HEK293T (cell line): Measurements from ENCODE around the gene PRSS57.

Source experiments
- BHLHE40 ChIP-seq: fragments of 450-650 bp; IDR thresholded peaks from 2 replicates; pipeline ENCODE4 v1.6.1; 2016; ENCODE audit warnings: mild to moderate bottlenecking, moderate library complexity, borderline replicate concordance
- CTBP1 ChIP-seq: fragments of 450-650 bp; IDR thresholded peaks from 2 replicates; pipeline ENCODE4 v1.6.1; 2016; ENCODE audit warnings: borderline replicate concordance
- ELF4 ChIP-seq: fragments of 450-650 bp; IDR thresholded peaks from 2 replicates; pipeline ENCODE4 v1.6.1; 2017; ENCODE audit warnings: antibody characterized with exemption
- LEF1 ChIP-seq: fragments of 450-650 bp; IDR thresholded peaks from 2 replicates; pipeline ENCODE4 v1.6.1; 2017; ENCODE audit warnings: mild to moderate bottlenecking, borderline replicate concordance
- SP1 ChIP-seq: fragments of 450-650 bp; IDR thresholded peaks from 2 replicates; pipeline ENCODE4 v1.6.1; 2017
- ZNF384 ChIP-seq: fragments of 450-650 bp; IDR thresholded peaks from 2 replicates; pipeline ENCODE4 v1.6.1; 2016

GRCh38 chr19:643736-644135, 51.5 kb downstream of the PRSS57 start:
- TF ChIP-seq ELF4: no peak
- no peak for TF ChIP-seq ZNF384
- TF ChIP-seq BHLHE40: no peak
- no peak for TF ChIP-seq CTBP1
- TF ChIP-seq SP1: no peak
- no peak for TF ChIP-seq LEF1
